ENCODE measurements around the gene LRMDA. TPM values are rescaled to one million over a fixed set of nuclear protein-coding genes. Genes with fewer than 3 reads are reported as not detected.

The LRMDA gene
- total RNA-seq, 1 donor from 2014 or later = not detected

GRCh38 chr10:75448166-75448565 is 16.7 kb downstream of the LRMDA start:
- no peaks in the 10 kb centered on the region for H3K4me1 Mint-ChIP-seq (ENCODE audit: low read depth)
- intact Hi-C loops (cut with micrococcal nuclease) = no loop called here
- H3K4me3 Mint-ChIP-seq (ENCODE audit: low read depth) = no peak overlapping the region
- H3K27me3 Mint-ChIP-seq (ENCODE audit: low read depth) = no peaks in the 10 kb centered on the region
- peaks cover 16% of the 10 kb centered on the region for H3K9me3 Mint-ChIP-seq
- no peak for DNase-seq (ENCODE audit: low spot score)
- no peak overlapping the region for H3K27ac Mint-ChIP-seq
- H3K36me3 Mint-ChIP-seq (ENCODE audit: low read depth) = no peaks in the 10 kb centered on the region

- no peak for DNase-seq (ENCODE audit: low spot score)
- Mint-ChIP-seq H3K4me3 (ENCODE audit: low read depth) (no peak overlapping the region), H3K4me1 (ENCODE audit: low read depth) (no peaks in the 10 kb centered on the region), H3K27ac (no peak overlapping the region), H3K27me3 (ENCODE audit: low read depth) (no peaks in the 10 kb centered on the region), H3K36me3 (ENCODE audit: low read depth) (no peaks in the 10 kb centered on the region), H3K9me3 (peaks cover 7% of the 10 kb centered on the region)
- intact Hi-C loops (cut with micrococcal nuclease) = no loop called here
Observed at GRCh38 chr10:75449382-75450074, 18.1 kb downstream of the LRMDA start.

GRCh38 chr10:75450075-75450445 is 18.6 kb downstream of the LRMDA start:
- DNase-seq (ENCODE audit: low spot score) = no peak
- Mint-ChIP-seq H3K4me1 (ENCODE audit: low read depth) (no peaks in the 10 kb centered on the region), H3K27me3 (ENCODE audit: low read depth) (no peaks in the 10 kb centered on the region), H3K36me3 (ENCODE audit: low read depth) (no peaks in the 10 kb centered on the region), H3K27ac (no peak overlapping the region), H3K9me3 (peaks cover 7% of the 10 kb centered on the region), H3K4me3 (ENCODE audit: low read depth) (no peak overlapping the region)
- intact Hi-C loops (cut with micrococcal nuclease) = no loop called here

GRCh38 chr10:75450644-75451640 is 19.5 kb downstream of the LRMDA start:
- no peaks in the 10 kb centered on the region for H3K36me3 Mint-ChIP-seq (ENCODE audit: low read depth)
- H3K27ac Mint-ChIP-seq = no peak overlapping the region
- H3K27me3 Mint-ChIP-seq (ENCODE audit: low read depth) = no peaks in the 10 kb centered on the region
- no peaks in the 10 kb centered on the region for H3K4me1 Mint-ChIP-seq (ENCODE audit: low read depth)
- DNase-seq (ENCODE audit: low spot score) = no peak
- intact Hi-C loops (cut with micrococcal nuclease) = no loop called here
- peaks cover 7% of the 10 kb centered on the region for H3K9me3 Mint-ChIP-seq
- no peak overlapping the region for H3K4me3 Mint-ChIP-seq (ENCODE audit: low read depth)

GRCh38 chr10:75451831-75452230 is 20.4 kb downstream of the LRMDA start:
- intact Hi-C loops (cut with micrococcal nuclease) = no loop called here
- H3K4me3 Mint-ChIP-seq (ENCODE audit: low read depth) = no peak overlapping the region
- no peak for DNase-seq (ENCODE audit: low spot score)
- H3K27ac Mint-ChIP-seq = no peak overlapping the region
- H3K27me3 Mint-ChIP-seq (ENCODE audit: low read depth) = no peaks in the 10 kb centered on the region
- H3K9me3 Mint-ChIP-seq = peaks cover 1% of the 10 kb centered on the region
- H3K4me1 Mint-ChIP-seq (ENCODE audit: low read depth) = no peaks in the 10 kb centered on the region
- H3K36me3 Mint-ChIP-seq (ENCODE audit: low read depth) = no peaks in the 10 kb centered on the region

GRCh38 chr10:75452997-75453396 is 21.6 kb downstream of the LRMDA start:
- no peaks in the 10 kb centered on the region for H3K4me1 Mint-ChIP-seq (ENCODE audit: low read depth)
- H3K36me3 Mint-ChIP-seq (ENCODE audit: low read depth) = no peaks in the 10 kb centered on the region
- intact Hi-C loops (cut with micrococcal nuclease) = no loop called here
- H3K27ac Mint-ChIP-seq = no peak overlapping the region
- H3K9me3 Mint-ChIP-seq = no peaks in the 10 kb centered on the region
- no peak for DNase-seq (ENCODE audit: low spot score)
- no peaks in the 10 kb centered on the region for H3K27me3 Mint-ChIP-seq (ENCODE audit: low read depth)
- H3K4me3 Mint-ChIP-seq (ENCODE audit: low read depth) = no peak overlapping the region

- no peaks in the 10 kb centered on the region for H3K27me3 Mint-ChIP-seq (ENCODE audit: low read depth)
- intact Hi-C loops (cut with micrococcal nuclease) = no loop called here
- no peak for DNase-seq (ENCODE audit: low spot score)
- H3K9me3 Mint-ChIP-seq = no peaks in the 10 kb centered on the region
- no peak overlapping the region for H3K4me3 Mint-ChIP-seq (ENCODE audit: low read depth)
- no peaks in the 10 kb centered on the region for H3K36me3 Mint-ChIP-seq (ENCODE audit: low read depth)
- H3K4me1 Mint-ChIP-seq (ENCODE audit: low read depth) = no peaks in the 10 kb centered on the region
- H3K27ac Mint-ChIP-seq = no peak overlapping the region
Observed at GRCh38 chr10:75456122-75456521, 24.7 kb downstream of the LRMDA start.

- Mint-ChIP-seq H3K27me3 (ENCODE audit: low read depth) (no peaks in the 10 kb centered on the region), H3K27ac (no peak overlapping the region), H3K9me3 (no peaks in the 10 kb centered on the region), H3K4me3 (ENCODE audit: low read depth) (no peak overlapping the region), H3K4me1 (ENCODE audit: low read depth) (no peaks in the 10 kb centered on the region), H3K36me3 (ENCODE audit: low read depth) (no peaks in the 10 kb centered on the region)
- intact Hi-C loops (cut with micrococcal nuclease) = no loop called here
- DNase-seq (ENCODE audit: low spot score) = no peak
Observed at GRCh38 chr10:75460059-75460458, 28.6 kb downstream of the LRMDA start.

- Mint-ChIP-seq H3K9me3 (no peaks in the 10 kb centered on the region), H3K27me3 (ENCODE audit: low read depth) (no peaks in the 10 kb centered on the region), H3K4me1 (ENCODE audit: low read depth) (no peaks in the 10 kb centered on the region), H3K36me3 (ENCODE audit: low read depth) (no peaks in the 10 kb centered on the region), H3K4me3 (ENCODE audit: low read depth) (no peak overlapping the region), H3K27ac (no peak overlapping the region)
- intact Hi-C loops (cut with micrococcal nuclease) = no loop called here
- no peak for DNase-seq (ENCODE audit: low spot score)
Observed at GRCh38 chr10:75461672-75462649, 30.5 kb downstream of the LRMDA start.

GRCh38 chr10:75462865-75463264 is 31.4 kb downstream of the LRMDA start:
- H3K27me3 Mint-ChIP-seq (ENCODE audit: low read depth) = no peaks in the 10 kb centered on the region
- DNase-seq (ENCODE audit: low spot score) = no peak
- H3K36me3 Mint-ChIP-seq (ENCODE audit: low read depth) = no peaks in the 10 kb centered on the region
- intact Hi-C loops (cut with micrococcal nuclease) = no loop called here
- no peak overlapping the region for H3K27ac Mint-ChIP-seq
- H3K9me3 Mint-ChIP-seq = no peaks in the 10 kb centered on the region
- no peaks in the 10 kb centered on the region for H3K4me1 Mint-ChIP-seq (ENCODE audit: low read depth)
- no peak overlapping the region for H3K4me3 Mint-ChIP-seq (ENCODE audit: low read depth)

GRCh38 chr10:75464478-75465449 is 33.3 kb downstream of the LRMDA start:
- DNase-seq (ENCODE audit: low spot score) = no peak
- intact Hi-C loops (cut with micrococcal nuclease) = no loop called here
- H3K9me3 Mint-ChIP-seq = no peaks in the 10 kb centered on the region
- H3K27ac Mint-ChIP-seq = no peak overlapping the region
- no peak overlapping the region for H3K4me3 Mint-ChIP-seq (ENCODE audit: low read depth)
- H3K27me3 Mint-ChIP-seq (ENCODE audit: low read depth) = no peaks in the 10 kb centered on the region
- no peaks in the 10 kb centered on the region for H3K4me1 Mint-ChIP-seq (ENCODE audit: low read depth)
- H3K36me3 Mint-ChIP-seq (ENCODE audit: low read depth) = no peaks in the 10 kb centered on the region

GRCh38 chr10:75465450-75465827 is 34.0 kb downstream of the LRMDA start:
- DNase-seq (ENCODE audit: low spot score) = no peak
- H3K27me3 Mint-ChIP-seq (ENCODE audit: low read depth) = no peaks in the 10 kb centered on the region
- H3K36me3 Mint-ChIP-seq (ENCODE audit: low read depth) = no peaks in the 10 kb centered on the region
- H3K9me3 Mint-ChIP-seq = no peaks in the 10 kb centered on the region
- no peak overlapping the region for H3K27ac Mint-ChIP-seq
- intact Hi-C loops (cut with micrococcal nuclease) = no loop called here
- H3K4me3 Mint-ChIP-seq (ENCODE audit: low read depth) = no peak overlapping the region
- no peaks in the 10 kb centered on the region for H3K4me1 Mint-ChIP-seq (ENCODE audit: low read depth)
